DND-41 (cell line): ENCODE measurements around the gene DPYSL3.

ENCODE experiments used
- ATAC-seq: fragments of 200-7000 bp; cut with Tn5 transposase; 3 replicates; pipeline ENCODE4 v1.9.1; 2021; ENCODE audit warnings: low read depth; ENCODE audit not compliant: insufficient read depth
- DNase-seq: peaks from one replicate; pipeline ENCODE4 v3.0.0-alpha.2; 2020
- H2AFZ ChIP-seq: 2 replicates; pipeline ENCODE4 v1.6.0; 2012; ENCODE audit warnings: low read depth, low read length
- H3K27ac ChIP-seq: 2 replicates; pipeline ENCODE4 v1.5.1; 2012; ENCODE audit warnings: low read length, inconsistent platforms
- H3K27me3 ChIP-seq: fragments of 200-600 bp; sonication (generic); 2 replicates; pipeline ENCODE4 v1.6.0; 2012; ENCODE audit warnings: low read length, mild to moderate bottlenecking, inconsistent platforms; ENCODE audit not compliant: insufficient read depth, poor library complexity
- H3K36me3 ChIP-seq: 2 replicates; pipeline ENCODE4 v1.5.1; 2012; ENCODE audit warnings: low read length, inconsistent platforms; ENCODE audit not compliant: insufficient read depth
- H3K4me1 ChIP-seq: 2 replicates; pipeline ENCODE4 v1.5.1; 2012; ENCODE audit warnings: mild to moderate bottlenecking, low read length; ENCODE audit not compliant: insufficient read depth
- H3K4me2 ChIP-seq: 2 replicates; pipeline ENCODE4 v1.6.0; 2012; ENCODE audit warnings: mild to moderate bottlenecking, moderate library complexity, low read length, inconsistent platforms; ENCODE audit not compliant: insufficient read depth
- H3K4me3 ChIP-seq, 2 experiments: fragments of 200-600 bp in 1 of 2; shearing (Covaris generic) in 1 of 2; 2 replicates each; pipeline ENCODE4 v1.5.1; 2012 to 2016; ENCODE audit warnings: inconsistent platforms in 2 of 2, low read length in 2 of 2, mild to moderate bottlenecking in 2 of 2, low read depth in 1 of 2, moderate library complexity in 1 of 2
- H3K79me2 ChIP-seq: 2 replicates; pipeline ENCODE4 v1.6.0; 2012; ENCODE audit warnings: low read length, inconsistent platforms; ENCODE audit not compliant: insufficient read depth
- H3K9ac ChIP-seq: 2 replicates; pipeline ENCODE4 v1.6.0; 2012; ENCODE audit warnings: low read depth, mild to moderate bottlenecking, inconsistent platforms, low read length, moderate library complexity
- H3K9me3 ChIP-seq: 2 replicates; pipeline ENCODE4 v1.5.1; 2012; ENCODE audit warnings: low read length, moderate library complexity, mild to moderate bottlenecking, inconsistent platforms; ENCODE audit not compliant: insufficient read depth, severe bottlenecking
- H4K20me1 ChIP-seq: 2 replicates; pipeline ENCODE4 v1.6.0; 2012; ENCODE audit warnings: low read length; ENCODE audit not compliant: insufficient read depth
- EZH2 ChIP-seq: IDR thresholded peaks from 3 replicates; pipeline ENCODE4 v1.6.1; 2012; ENCODE audit warnings: borderline replicate concordance, low read depth, mild to moderate bottlenecking, moderate library complexity, low read length, inconsistent platforms; ENCODE audit not compliant: severe bottlenecking
- TF ChIP-seq, protein P1 (sequence below): IDR thresholded peaks from 2 replicates; pipeline ENCODE4 v1.5.1; 2012; ENCODE audit warnings: borderline replicate concordance, low read length, moderate library complexity, mild to moderate bottlenecking; ENCODE audit not compliant: poor library complexity, severe bottlenecking; ENCODE audit errors: extremely low read depth

Gene DPYSL3

DNA sequence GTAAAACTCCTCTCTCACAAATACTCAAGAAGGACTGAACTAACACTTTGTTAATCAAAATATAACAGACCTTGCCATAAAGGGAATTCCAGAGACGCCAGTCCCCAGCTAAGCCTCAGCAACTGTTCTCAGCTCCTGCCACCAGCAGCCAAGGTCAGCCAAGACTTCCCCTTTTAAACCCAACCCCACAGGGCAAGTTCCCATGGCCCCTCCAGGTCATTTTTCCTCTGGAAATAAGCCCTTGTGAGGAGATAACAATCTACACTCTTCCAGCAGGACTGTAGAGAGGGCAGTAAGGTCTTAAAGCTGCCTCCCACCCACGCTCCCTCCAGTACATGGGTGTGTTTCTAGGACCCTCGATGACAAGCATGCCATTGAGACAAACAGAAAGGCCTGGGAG lies 78.3 kb downstream of the DPYSL3 start:
- H3K4me1 ChIP-seq = no peaks in the 10 kb centered on the region
- H3K36me3 ChIP-seq = no peaks in the 10 kb centered on the region
- no peaks in the 10 kb centered on the region for H4K20me1 ChIP-seq
- H3K9me3 ChIP-seq = no peaks in the 10 kb centered on the region
- H3K4me3 ChIP-seq = no peak overlapping the region
- no peaks in the 10 kb centered on the region for H3K27me3 ChIP-seq
- TF ChIP-seq, protein P1, sequence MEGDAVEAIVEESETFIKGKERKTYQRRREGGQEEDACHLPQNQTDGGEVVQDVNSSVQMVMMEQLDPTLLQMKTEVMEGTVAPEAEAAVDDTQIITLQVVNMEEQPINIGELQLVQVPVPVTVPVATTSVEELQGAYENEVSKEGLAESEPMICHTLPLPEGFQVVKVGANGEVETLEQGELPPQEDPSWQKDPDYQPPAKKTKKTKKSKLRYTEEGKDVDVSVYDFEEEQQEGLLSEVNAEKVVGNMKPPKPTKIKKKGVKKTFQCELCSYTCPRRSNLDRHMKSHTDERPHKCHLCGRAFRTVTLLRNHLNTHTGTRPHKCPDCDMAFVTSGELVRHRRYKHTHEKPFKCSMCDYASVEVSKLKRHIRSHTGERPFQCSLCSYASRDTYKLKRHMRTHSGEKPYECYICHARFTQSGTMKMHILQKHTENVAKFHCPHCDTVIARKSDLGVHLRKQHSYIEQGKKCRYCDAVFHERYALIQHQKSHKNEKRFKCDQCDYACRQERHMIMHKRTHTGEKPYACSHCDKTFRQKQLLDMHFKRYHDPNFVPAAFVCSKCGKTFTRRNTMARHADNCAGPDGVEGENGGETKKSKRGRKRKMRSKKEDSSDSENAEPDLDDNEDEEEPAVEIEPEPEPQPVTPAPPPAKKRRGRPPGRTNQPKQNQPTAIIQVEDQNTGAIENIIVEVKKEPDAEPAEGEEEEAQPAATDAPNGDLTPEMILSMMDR = no peak
- no peak for TF ChIP-seq EZH2
- H3K9ac ChIP-seq = no peak overlapping the region
- DNase-seq (no peak), ATAC-seq (no peak)
- H2AFZ ChIP-seq = no peak overlapping the region
- H3K27ac ChIP-seq = no peak overlapping the region
- no peak overlapping the region for H3K4me2 ChIP-seq
- no peaks in the 10 kb centered on the region for H3K79me2 ChIP-seq

DNA sequence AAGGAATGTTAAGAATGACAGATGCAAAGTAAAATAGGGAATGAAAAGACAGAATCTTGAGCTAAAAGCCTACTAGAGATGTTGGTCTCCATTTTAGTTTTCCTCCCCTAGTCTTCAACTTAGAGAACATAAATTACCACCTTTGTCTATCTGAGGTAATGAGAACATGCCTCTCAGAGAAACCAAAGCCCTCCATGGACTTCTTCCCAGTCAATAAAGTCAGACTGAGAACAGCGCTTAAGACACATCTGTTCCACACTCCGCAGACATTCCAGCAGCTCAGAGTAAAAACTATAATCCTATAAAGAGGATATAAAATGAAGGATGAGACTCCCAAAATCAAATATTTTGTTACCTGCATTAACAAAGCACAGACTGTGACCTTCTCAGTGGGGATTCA lies 79.2 kb downstream of the DPYSL3 start:
- no peaks in the 10 kb centered on the region for H3K36me3 ChIP-seq
- no peak for TF ChIP-seq EZH2
- TF ChIP-seq, protein P1 = no peak
- H4K20me1 ChIP-seq = no peaks in the 10 kb centered on the region
- no peak overlapping the region for H3K4me2 ChIP-seq
- no peaks in the 10 kb centered on the region for H3K79me2 ChIP-seq
- no peaks in the 10 kb centered on the region for H3K27me3 ChIP-seq
- no peak for DNase-seq
- H3K4me3 ChIP-seq = no peak overlapping the region
- no peak overlapping the region for H3K27ac ChIP-seq
- no peak for ATAC-seq
- no peaks in the 10 kb centered on the region for H3K4me1 ChIP-seq
- no peaks in the 10 kb centered on the region for H3K9me3 ChIP-seq
- H3K9ac ChIP-seq = no peak overlapping the region
- no peak overlapping the region for H2AFZ ChIP-seq

DNA sequence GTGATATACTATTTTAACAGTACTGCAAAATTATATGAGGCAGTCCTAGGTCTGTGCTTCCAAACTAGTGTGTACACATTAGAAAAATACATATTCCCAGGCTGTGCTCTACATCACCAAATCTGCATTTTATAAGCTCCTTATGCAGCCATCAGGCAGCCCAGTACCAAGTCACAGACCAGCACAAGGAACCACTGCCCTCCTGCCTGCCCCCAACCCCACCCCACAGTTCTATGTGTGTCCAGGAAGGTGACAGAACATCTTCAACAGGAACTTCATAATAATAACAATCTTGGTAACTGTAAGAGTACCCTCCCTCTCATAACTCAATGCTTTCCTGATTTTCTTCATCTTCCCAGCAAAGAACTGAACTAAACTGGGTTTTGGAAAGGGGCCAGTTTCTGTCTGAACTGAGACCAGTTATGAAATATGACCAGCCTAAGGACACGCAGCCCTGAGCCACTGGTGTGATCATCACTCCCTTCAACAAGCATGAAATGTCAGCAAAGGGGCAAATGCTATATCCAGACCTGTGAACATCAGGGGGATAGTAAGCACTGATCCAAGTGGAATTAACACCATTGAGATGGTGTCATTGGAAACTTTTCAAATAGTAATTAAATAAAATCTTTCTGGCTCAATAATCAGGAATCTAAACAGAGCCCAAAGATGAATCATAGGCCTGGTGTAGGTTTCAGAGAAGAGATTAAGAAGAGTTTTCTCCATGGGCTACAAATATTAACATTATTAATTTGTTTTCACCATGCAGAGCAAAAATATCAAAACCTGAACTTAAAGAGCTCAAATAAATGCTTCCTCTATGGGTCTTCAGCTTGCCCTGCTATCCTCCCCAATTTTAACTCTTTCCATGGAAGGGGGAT lies 82.1 kb downstream of the DPYSL3 start:
- Histone ChIP-seq H3K4me3 (no peak overlapping the region), H3K27me3 (no peaks in the 10 kb centered on the region), H3K9ac (no peak overlapping the region), H2AFZ (no peak overlapping the region), H3K9me3 (no peaks in the 10 kb centered on the region), H4K20me1 (no peaks in the 10 kb centered on the region), H3K36me3 (no peaks in the 10 kb centered on the region), H3K27ac (no peak overlapping the region), H3K79me2 (no peaks in the 10 kb centered on the region), H3K4me1 (no peaks in the 10 kb centered on the region), H3K4me2 (no peak overlapping the region)
- DNase-seq = no peak
- no peak for ATAC-seq
- TF ChIP-seq EZH2 = no peak
- TF ChIP-seq, protein P1 = no peak
